SK-N-SH (cell line): ENCODE results near the gene RB1. TPM values are rescaled to one million over a fixed set of nuclear protein-coding genes. Genes with fewer than 3 reads are reported as not detected.

ENCODE experiments used
- CTCF ChIA-PET: fragments of 300-600, 350-600 bp; formaldehyde crosslinking; extraction: SDS; loops from one replicate; lab custom pipeline; 2021; lab: Yijun Ruan, JAX
- POLR2A ChIA-PET: fragments of 350-600 bp; sonication (Branson Sonifier 250); formaldehyde crosslinking; extraction: SDS; loops from one replicate; lab custom pipeline; 2020; ENCODE audit warnings: antibody characterized with exemption, inconsistent platforms; lab: Yijun Ruan, JAX
- DNase-seq: peaks from one replicate; pipeline ENCODE4 v3.0.0; 2012
- H2AFZ ChIP-seq: fragments of 200-600 bp; sonication (generic); 2 replicates; pipeline ENCODE4 v1.8.1; 2016; ENCODE audit warnings: antibody characterized with exemption, mild to moderate bottlenecking, low read depth
- H3F3A ChIP-seq: fragments of 200-600 bp; sonication (generic); replicated peaks from 2 replicates; pipeline ENCODE3; 2016; ENCODE audit warnings: antibody characterized with exemption, mild to moderate bottlenecking; ENCODE audit not compliant: insufficient read depth
- H3K27ac ChIP-seq, 2 experiments: fragments of 200-500 bp in 1 of 2; fragments of 200-600 bp in 1 of 2; sonication (Bioruptor generic) in 1 of 2; sonication (generic), shearing (Covaris generic) in 1 of 2; 2 replicates each; pipeline versions ENCODE4 v1.5.1 to v1.6.1; 2014 to 2016; ENCODE audit warnings: low read depth in 2 of 2, inconsistent platforms in 1 of 2, low read length in 1 of 2, mild to moderate bottlenecking in 1 of 2, mixed read lengths in 1 of 2
- H3K27me3 ChIP-seq: fragments of 200-600 bp; sonication (generic), shearing (Covaris generic); 2 replicates; pipeline ENCODE4 v1.6.1; 2016; ENCODE audit warnings: mixed run types; ENCODE audit not compliant: insufficient read depth
- H3K36me3 ChIP-seq, 2 experiments: fragments of 200-500 bp in 1 of 2; fragments of 200-600 bp in 1 of 2; sonication (Bioruptor generic) in 1 of 2; sonication (generic) in 1 of 2; replicated peaks in 1 of 2; 2 replicates each; pipeline versions ENCODE3 to v1.5.1; 2014 to 2016; ENCODE audit warnings: low read length in 1 of 2, mild to moderate bottlenecking in 1 of 2; ENCODE audit not compliant: insufficient read depth in 2 of 2, control insufficient read depth in 1 of 2
- H3K4me1 ChIP-seq, 2 experiments: fragments of 200-500 bp in 1 of 2; fragments of 200-600 bp in 1 of 2; sonication (Bioruptor generic) in 1 of 2; sonication (generic), shearing (Covaris generic) in 1 of 2; 2 replicates each; pipeline versions ENCODE4 v1.5.1 to v1.6.1; 2014 to 2016; ENCODE audit warnings: low read depth in 1 of 2, low read length in 1 of 2, mixed run types in 1 of 2; ENCODE audit not compliant: insufficient read depth in 2 of 2, control insufficient read depth in 1 of 2
- H3K4me2 ChIP-seq: fragments of 200-600 bp; sonication (generic), shearing (Covaris generic); 2 replicates; pipeline ENCODE4 v1.6.1; 2017; ENCODE audit warnings: mixed run types
- H3K4me3 ChIP-seq, 2 experiments: fragments of 200-500 bp in 1 of 2; fragments of 200-600 bp in 1 of 2; sonication (Bioruptor generic) in 1 of 2; sonication (generic), shearing (Covaris generic) in 1 of 2; 2 replicates each; pipeline versions ENCODE4 v1.5.1 to v1.8.1; 2014 to 2016; ENCODE audit warnings: low read depth in 2 of 2, inconsistent platforms in 1 of 2, low read length in 1 of 2, mild to moderate bottlenecking in 1 of 2, mixed read lengths in 1 of 2, moderate library complexity in 1 of 2
- H3K79me2 ChIP-seq: fragments of 200-600 bp; sonication (generic); 2 replicates; pipeline ENCODE4 v1.8.1; 2017; ENCODE audit warnings: mild to moderate bottlenecking; ENCODE audit not compliant: insufficient read depth
- H3K9ac ChIP-seq: fragments of 200-600 bp; sonication (generic); 2 replicates; pipeline ENCODE4 v1.6.1; 2017; ENCODE audit warnings: mixed run types
- H3K9me2 ChIP-seq: fragments of 200-600 bp; sonication (generic); 2 replicates; pipeline ENCODE4 v1.6.1; 2017; ENCODE audit warnings: mixed run types
- H3K9me3 ChIP-seq: fragments of 200-600 bp; sonication (generic); 2 replicates; pipeline ENCODE4 v1.6.1; 2017; ENCODE audit warnings: mixed run types, mild to moderate bottlenecking, moderate library complexity
- H4K20me1 ChIP-seq: fragments of 200-600 bp; sonication (generic); 2 replicates; pipeline ENCODE4 v1.6.1; 2017; ENCODE audit warnings: mild to moderate bottlenecking, mixed run types; ENCODE audit not compliant: insufficient read depth
- CTCF ChIP-seq: fragments of 200-600 bp; sonication (generic); IDR thresholded peaks from 2 replicates; pipeline ENCODE4 v1.6.1; 2017; ENCODE audit warnings: antibody characterized with exemption, mild to moderate bottlenecking, moderate library complexity
- ELF1 ChIP-seq: IDR thresholded peaks from 2 replicates; pipeline ENCODE4 v1.4.0; 2012
- FOSL2 ChIP-seq: IDR thresholded peaks from 2 replicates; pipeline ENCODE4 v1.4.0; 2012; ENCODE audit warnings: low read depth, mild to moderate bottlenecking, moderate library complexity, borderline replicate concordance
- FOXJ3 ChIP-seq: sonication (generic); formaldehyde crosslinking; IDR thresholded peaks from 2 replicates; pipeline ENCODE4 v1.5.1; 2020; ENCODE audit warnings: mild to moderate bottlenecking, missing genetic modification reagents
- FOXM1 ChIP-seq: IDR thresholded peaks from 2 replicates; pipeline ENCODE4 v1.4.0; 2012; ENCODE audit warnings: low read depth, mild to moderate bottlenecking
- GABPA ChIP-seq: IDR thresholded peaks from 2 replicates; pipeline ENCODE4 v1.4.0; 2012; ENCODE audit warnings: low read depth, mild to moderate bottlenecking
- GATA2 ChIP-seq: sonication (generic); formaldehyde crosslinking; IDR thresholded peaks from 2 replicates; pipeline ENCODE4 v1.5.0; 2020; ENCODE audit warnings: mild to moderate bottlenecking, missing genetic modification reagents
- JUND ChIP-seq: IDR thresholded peaks from 2 replicates; pipeline ENCODE4 v1.4.0; 2012
- MEF2A ChIP-seq: IDR thresholded peaks from 2 replicates; pipeline ENCODE4 v1.4.0; 2012; ENCODE audit warnings: low read depth, borderline replicate concordance
- NFIC ChIP-seq: IDR thresholded peaks from 2 replicates; pipeline ENCODE4 v1.4.0; 2012; ENCODE audit warnings: borderline replicate concordance
- NRF1 ChIP-seq: IDR thresholded peaks from 2 replicates; pipeline ENCODE4 v1.6.1; 2012; ENCODE audit warnings: low read depth, mild to moderate bottlenecking, low read length
- RFX5 ChIP-seq: IDR thresholded peaks from 2 replicates; pipeline ENCODE4 v1.6.1; 2012; ENCODE audit warnings: mild to moderate bottlenecking, improper control_type of control experiment, low read length
- SIN3A ChIP-seq: IDR thresholded peaks from 2 replicates; pipeline ENCODE4 v1.6.1; 2012; ENCODE audit warnings: low read depth, mild to moderate bottlenecking, low read length, moderate library complexity, borderline replicate concordance
- TCF12 ChIP-seq: IDR thresholded peaks from 2 replicates; pipeline ENCODE4 v1.4.0; 2012
- TEAD4 ChIP-seq: IDR thresholded peaks from 2 replicates; pipeline ENCODE4 v1.4.0; 2012; ENCODE audit warnings: mild to moderate bottlenecking, borderline replicate concordance; ENCODE audit not compliant: insufficient read depth
- USF2 ChIP-seq: fragments of 150-350 bp; IDR thresholded peaks from 2 replicates; pipeline ENCODE4 v1.6.1; 2017; ENCODE audit warnings: antibody characterized with exemption, low read length, low read depth, borderline replicate concordance
- YY1 ChIP-seq: IDR thresholded peaks from 2 replicates; pipeline ENCODE4 v1.4.0; 2012; ENCODE audit warnings: low read depth, mild to moderate bottlenecking
- ZBTB33 ChIP-seq: IDR thresholded peaks from 2 replicates; pipeline ENCODE4 v1.4.0; 2012; ENCODE audit warnings: low read depth, borderline replicate concordance
- WGBS: methylation state at CpG from one replicate; pipeline ENCODE4 v1.1.6; 2017; ENCODE audit warnings: low lambda C conversion rate; 5-methylcytosine and 5-hydroxymethylcytosine counted together
- polyA plus RNA-seq, 3 experiments: library from polyadenylated mRNA; depleted of rRNA; stranded (reverse); fragments of >200 nt; gene quantifications; 2 replicates each; pipeline ENCODE4 v1.2.3, GENCODE V29; 2012
- TF ChIP-seq, protein P1 (sequence below): IDR thresholded peaks from 2 replicates; pipeline ENCODE4 v1.4.0; 2012; ENCODE audit warnings: low read depth
- TF ChIP-seq, protein P2 (sequence below): IDR thresholded peaks from 2 replicates; pipeline ENCODE4 v1.4.0; 2012; ENCODE audit warnings: low read depth, borderline replicate concordance
- TF ChIP-seq, protein P3 (sequence below): fragments of 150-350 bp; IDR thresholded peaks from 2 replicates; pipeline ENCODE4 v1.6.1; 2016; ENCODE audit warnings: mild to moderate bottlenecking, low read depth, low read length

Gene RB1
- polyA plus RNA-seq, 1 of the 3 experiments (the other 2 are of a cell fraction) = 11.5 TPM

DNA sequence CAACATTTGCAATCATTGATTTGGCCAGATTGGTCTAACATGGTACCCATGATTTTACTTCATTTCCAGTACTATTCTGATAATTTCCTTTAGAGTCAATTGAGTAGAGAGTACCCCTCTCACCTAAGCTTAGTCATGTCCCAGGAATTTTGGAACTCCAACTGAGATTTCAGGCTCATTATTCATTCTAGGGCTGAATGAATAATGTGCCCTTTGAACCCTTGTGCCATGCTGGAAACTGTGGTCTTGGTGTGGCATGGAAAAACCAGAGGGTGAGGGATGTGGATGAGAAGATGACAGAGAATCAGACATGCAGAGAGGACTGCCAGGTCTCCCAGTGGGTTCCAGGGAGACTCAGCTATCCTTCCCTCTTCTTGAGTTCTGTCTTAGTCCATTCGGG lies 40.4 kb upstream of the RB1 start (continued):
- TF ChIP-seq TEAD4 = no peak

GRCh38 chr13:48264058-48264457 lies 39.5 kb upstream of the RB1 start:
- no peak overlapping the region for H3K27ac ChIP-seq
- H3K9ac ChIP-seq = no peak overlapping the region
- POLR2A ChIA-PET = no interaction called here
- DNase-seq = no peak
- CTCF ChIA-PET = no interaction called here
- WGBS = 94% methylated on average over 2 of the region's 2 CpGs
- H4K20me1 ChIP-seq = no peaks in the 10 kb centered on the region
- no peaks in the 10 kb centered on the region for H3K27me3 ChIP-seq
- no peak overlapping the region for H3K4me3 ChIP-seq
- H3F3A ChIP-seq = peaks cover 6% of the 10 kb centered on the region
- H3K4me1 ChIP-seq = peaks cover 0 to 8% of the 10 kb centered on the region in 2 experiments; a peak in 1 of 4 replicates
- H3K9me3 ChIP-seq = no peaks in the 10 kb centered on the region
- TF ChIP-seq NFIC = no peak
- no peak for TF ChIP-seq JUND
- TF ChIP-seq, protein P1, sequence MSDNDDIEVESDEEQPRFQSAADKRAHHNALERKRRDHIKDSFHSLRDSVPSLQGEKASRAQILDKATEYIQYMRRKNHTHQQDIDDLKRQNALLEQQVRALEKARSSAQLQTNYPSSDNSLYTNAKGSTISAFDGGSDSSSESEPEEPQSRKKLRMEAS = no peak
- TF ChIP-seq TCF12 = no peak
- no peak for TF ChIP-seq ZBTB33
- TF ChIP-seq ELF1 = no peak
- no peak for TF ChIP-seq RFX5
- no peak for TF ChIP-seq GATA2
- TF ChIP-seq FOXJ3 (CRISPR knock-in tag) = no peak
- no peak for TF ChIP-seq FOSL2
- TF ChIP-seq MEF2A = no peak
- no peak for TF ChIP-seq FOXM1
- TF ChIP-seq, protein P2, sequence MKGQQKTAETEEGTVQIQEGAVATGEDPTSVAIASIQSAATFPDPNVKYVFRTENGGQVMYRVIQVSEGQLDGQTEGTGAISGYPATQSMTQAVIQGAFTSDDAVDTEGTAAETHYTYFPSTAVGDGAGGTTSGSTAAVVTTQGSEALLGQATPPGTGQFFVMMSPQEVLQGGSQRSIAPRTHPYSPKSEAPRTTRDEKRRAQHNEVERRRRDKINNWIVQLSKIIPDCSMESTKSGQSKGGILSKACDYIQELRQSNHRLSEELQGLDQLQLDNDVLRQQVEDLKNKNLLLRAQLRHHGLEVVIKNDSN = no peak
- no peak for TF ChIP-seq USF2
- TF ChIP-seq GABPA = no peak
- TF ChIP-seq, protein P3, sequence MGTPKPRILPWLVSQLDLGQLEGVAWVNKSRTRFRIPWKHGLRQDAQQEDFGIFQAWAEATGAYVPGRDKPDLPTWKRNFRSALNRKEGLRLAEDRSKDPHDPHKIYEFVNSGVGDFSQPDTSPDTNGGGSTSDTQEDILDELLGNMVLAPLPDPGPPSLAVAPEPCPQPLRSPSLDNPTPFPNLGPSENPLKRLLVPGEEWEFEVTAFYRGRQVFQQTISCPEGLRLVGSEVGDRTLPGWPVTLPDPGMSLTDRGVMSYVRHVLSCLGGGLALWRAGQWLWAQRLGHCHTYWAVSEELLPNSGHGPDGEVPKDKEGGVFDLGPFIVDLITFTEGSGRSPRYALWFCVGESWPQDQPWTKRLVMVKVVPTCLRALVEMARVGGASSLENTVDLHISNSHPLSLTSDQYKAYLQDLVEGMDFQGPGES = no peak
- no peak for TF ChIP-seq CTCF
- no peak for TF ChIP-seq NRF1
- TF ChIP-seq SIN3A = no peak
- no peak for TF ChIP-seq YY1
- peaks cover 46 to 55% of the 10 kb centered on the region in 2 experiments for H3K36me3 ChIP-seq
- no peaks in the 10 kb centered on the region for H3K79me2 ChIP-seq
- no peaks in the 10 kb centered on the region for H3K9me2 ChIP-seq
- H3K4me2 ChIP-seq = no peak overlapping the region
- no peak overlapping the region for H2AFZ ChIP-seq
